T-cell (primary cell): ENCODE results near the gene GRIP2. TPM values are rescaled to one million over a fixed set of nuclear protein-coding genes. Genes with fewer than 3 reads are reported as not detected.

Experiments
- ATAC-seq, 4 experiments: fragments of 200-7000 bp in 3 of 4; fragments of 150-1000 bp in 1 of 4; cut with Tn5 transposase; replicated peaks in 1 of 4; 1 replicate in 3 of 4; 2 replicates in 1 of 4; pipeline ENCODE4 v1.10.0; 2021; ENCODE audit warnings: moderate library complexity in 3 of 4, mild to moderate bottlenecking in 2 of 4, moderate number of reproducible peaks in 1 of 4
- CTCF ChIA-PET, 2 donors: fragments of 300-600 bp; sonication (Branson Sonifier 250); formaldehyde crosslinking; loops; one replicate each; lab custom pipeline; 2022; ENCODE audit warnings: antibody characterized with exemption in 2 of 2; lab: Charles Lee
- POLR2A ChIA-PET, 2 donors: fragments of 300-600 bp; sonication (Branson Sonifier 250); formaldehyde crosslinking; loops; one replicate each; lab custom pipeline; 2022; ENCODE audit warnings: antibody characterized with exemption in 2 of 2; lab: Charles Lee
- DNase-seq, 35 experiments: peaks; one replicate each; pipeline versions ENCODE4 v3.0.0 to v3.0.0-alpha.2; 2013 to 2023
- H3K27ac ChIP-seq: one replicate; pipeline ENCODE4 v1.5.1; 2013; ENCODE audit warnings: low read length
- H3K27me3 ChIP-seq, 2 experiments: replicated peaks in 1 of 2; 1 replicate in 1 of 2; 2 replicates in 1 of 2; pipeline versions ENCODE4 v1.6.1 to v1.7.0; 2013; ENCODE audit warnings: low read length in 1 of 2, mixed read lengths in 1 of 2; ENCODE audit not compliant: control insufficient read depth in 2 of 2, insufficient read depth in 2 of 2; ENCODE audit errors: extremely low read depth in 1 of 2
- H3K36me3 ChIP-seq, 2 donors: 1 replicate in 1 of 2; 2 replicates in 1 of 2; pipeline versions ENCODE4 v1.6.1 to v1.7.0; 2013; ENCODE audit warnings: low read length in 1 of 2; ENCODE audit not compliant: control insufficient read depth in 2 of 2, insufficient read depth in 1 of 2; ENCODE audit errors: extremely low read depth in 1 of 2
- H3K4me1 ChIP-seq, 2 experiments: 1 replicate in 1 of 2; 2 replicates in 1 of 2; pipeline versions ENCODE4 v1.6.1 to v1.7.0; 2013; ENCODE audit warnings: low read length in 2 of 2, mixed read lengths in 1 of 2; ENCODE audit not compliant: insufficient read depth in 2 of 2, control insufficient read depth in 1 of 2; ENCODE audit errors: extremely low read depth in 1 of 2
- H3K4me3 ChIP-seq, 2 donors: 1 replicate in 1 of 2; 2 replicates in 1 of 2; pipeline versions ENCODE4 v1.5.1 to v1.7.0; 2013; ENCODE audit warnings: mild to moderate bottlenecking in 2 of 2, low read length in 1 of 2, moderate library complexity in 1 of 2; ENCODE audit not compliant: control insufficient read depth in 1 of 2; ENCODE audit errors: extremely low read depth in 1 of 2
- H3K9me3 ChIP-seq: 2 replicates; pipeline ENCODE4 v1.7.0; 2013
- H3K27ac Mint-ChIP-seq, 2 donors: one replicate each; pipeline ENCODE4 v1.8.0; 2020 to 2021; ENCODE audit warnings: mild to moderate bottlenecking in 2 of 2, mixed read lengths in 2 of 2
- H3K27me3 Mint-ChIP-seq, 2 donors: one replicate each; pipeline ENCODE4 v1.8.0; 2021 to 2022; ENCODE audit warnings: mixed read lengths in 2 of 2
- H3K36me3 Mint-ChIP-seq: one replicate; pipeline ENCODE4 v1.8.0; 2021; ENCODE audit warnings: mixed read lengths
- H3K4me1 Mint-ChIP-seq, 3 donors: one replicate each; pipeline ENCODE4 v1.8.0; 2020 to 2022; ENCODE audit warnings: mixed read lengths in 3 of 3, mild to moderate bottlenecking in 1 of 3
- H3K4me3 Mint-ChIP-seq, 3 donors: one replicate each; pipeline ENCODE4 v1.8.0; 2020 to 2022; ENCODE audit warnings: mild to moderate bottlenecking in 3 of 3, mixed read lengths in 3 of 3, moderate library complexity in 3 of 3
- H3K9me3 Mint-ChIP-seq, 3 donors: one replicate each; pipeline ENCODE4 v1.8.0; 2020 to 2022; ENCODE audit warnings: mixed read lengths in 3 of 3
- WGBS: methylation state at CpG from one replicate; pipeline ENCODE4 v1.1.5; 2013; ENCODE audit warnings: missing lambda C conversion rate; ENCODE audit not compliant: insufficient coverage; 5-methylcytosine and 5-hydroxymethylcytosine counted together
- total RNA-seq, 35 experiments: library from RNA in 6 of 35; stranded (reverse) in 6 of 35; fragments of 120-200 nt in 1 of 35; gene quantifications; one replicate each; pipeline versions ENCODE4 v1.2.1 to v1.2.4 and lab custom pipeline; 2013 to 2026

Gene GRIP2
- total RNA-seq, 5 donors from 2014 or later (not counting 1 experiment from before 2014, with no cell fraction given), result 0.20 TPM; not detected in 4

DNA sequence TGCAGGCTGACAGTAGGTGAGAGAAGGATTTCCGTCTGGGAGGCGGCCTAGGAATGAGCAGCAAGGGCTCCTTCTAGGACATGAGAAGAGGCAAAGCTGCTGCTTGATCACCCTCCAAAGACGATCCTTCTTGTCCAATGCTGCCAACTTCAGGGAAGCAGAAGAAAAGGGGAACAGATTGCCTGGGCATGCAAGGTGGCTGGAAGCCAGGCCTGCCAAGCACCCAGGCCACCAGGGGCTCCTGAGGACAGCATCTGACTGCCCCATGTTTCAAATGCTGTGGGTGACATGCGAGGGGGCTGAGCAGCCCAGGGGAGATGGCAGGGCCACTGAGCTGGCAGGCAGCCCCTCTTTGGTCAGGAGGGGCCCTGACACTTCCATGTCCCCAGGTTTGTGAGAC, 3.3 kb upstream of the GRIP2 start:
- DNase-seq, result no peak
- no peak overlapping the region for H3K27ac ChIP-seq
- no peak for ATAC-seq
- H3K9me3 ChIP-seq, result no peaks in the 10 kb centered on the region
- peaks cover 10 to 16% of the 10 kb centered on the region in 2 donors for H3K27me3 Mint-ChIP-seq
- no peaks in the 10 kb centered on the region for H3K36me3 Mint-ChIP-seq
- no peaks in the 10 kb centered on the region for H3K4me1 ChIP-seq
- POLR2A ChIA-PET, result no interaction called here
- H3K27ac Mint-ChIP-seq, result no peak overlapping the region
- CTCF ChIA-PET, result no interaction called here
- 69% methylated on average over 4 of the region's 4 CpGs for WGBS
- no peak overlapping the region for H3K4me3 Mint-ChIP-seq
- peaks cover 0 to 55% of the 10 kb centered on the region in 2 experiments for H3K27me3 ChIP-seq
- no peaks in the 10 kb centered on the region for H3K36me3 ChIP-seq
- no peaks in the 10 kb centered on the region for H3K4me1 Mint-ChIP-seq
- no peak overlapping the region for H3K4me3 ChIP-seq
- H3K9me3 Mint-ChIP-seq, result no peaks in the 10 kb centered on the region

DNA sequence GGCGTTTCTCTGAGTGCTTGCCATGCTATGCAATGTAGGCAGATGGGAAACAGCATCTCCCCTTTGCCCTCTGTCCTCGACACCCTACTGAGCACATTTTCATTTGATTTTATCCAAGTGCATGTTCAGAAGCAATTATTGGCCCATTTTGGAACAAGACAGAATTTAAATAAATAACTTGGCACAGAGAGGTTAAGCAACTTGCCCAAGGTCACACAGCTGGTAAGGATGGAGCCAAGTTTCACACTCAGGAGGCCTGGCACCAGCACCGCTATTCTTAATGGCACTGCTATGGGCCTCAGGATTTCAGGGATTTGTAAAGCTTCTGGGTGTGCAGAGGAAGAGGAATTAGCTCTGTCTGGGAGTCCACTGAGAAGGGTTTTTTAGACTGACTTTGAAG, 2.5 kb upstream of the GRIP2 start:
- H3K9me3 ChIP-seq, result no peaks in the 10 kb centered on the region
- no peak for ATAC-seq
- DNase-seq, result no peak
- ChIA-PET CTCF (interaction anchor here in 1 of 2 donors (0.7 kb wide), 1 partner anchor 463 kb away, joined by 3 read pairs; no protein-coding TSS in a partner anchor), POLR2A (no interaction called here)
- H3K36me3 ChIP-seq, result no peaks in the 10 kb centered on the region
- Mint-ChIP-seq H3K27me3 (peaks cover 8 to 13% of the 10 kb centered on the region in 2 donors), H3K9me3 (no peaks in the 10 kb centered on the region), H3K4me1 (no peaks in the 10 kb centered on the region), H3K36me3 (no peaks in the 10 kb centered on the region), H3K27ac (no peak overlapping the region), H3K4me3 (no peak overlapping the region)
- H3K27me3 ChIP-seq, result peaks cover 0 to 47% of the 10 kb centered on the region in 2 experiments
- no peak overlapping the region for H3K27ac ChIP-seq
- 60% methylated on average over 1 of the region's 3 CpGs for WGBS
- H3K4me3 ChIP-seq, result no peak overlapping the region
- no peaks in the 10 kb centered on the region for H3K4me1 ChIP-seq

DNA sequence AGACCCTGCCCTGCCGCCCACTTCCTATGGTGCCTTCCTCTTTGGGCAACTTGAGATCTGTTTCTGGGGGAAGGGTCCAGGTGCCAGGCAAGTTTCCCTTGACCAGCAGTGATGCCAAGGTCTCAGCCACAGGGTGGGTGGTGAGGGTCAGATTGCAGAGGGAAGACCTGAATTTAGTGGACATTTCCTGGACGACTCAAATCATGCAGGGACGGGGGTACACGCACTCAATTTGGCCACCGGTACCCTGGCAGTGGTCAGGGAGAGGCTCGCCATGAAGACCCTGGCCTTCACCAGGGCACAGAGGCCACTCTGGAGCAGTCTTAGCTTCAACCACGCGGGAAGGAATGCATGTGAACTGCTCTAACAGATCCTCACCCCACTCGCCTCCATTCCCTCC, 1.5 kb upstream of the GRIP2 start:
- ChIA-PET POLR2A (no interaction called here), CTCF (no interaction called here)
- H3K9me3 ChIP-seq, result no peaks in the 10 kb centered on the region
- H3K9me3 Mint-ChIP-seq, result no peaks in the 10 kb centered on the region
- peaks cover 3 to 11% of the 10 kb centered on the region in 2 donors for H3K27me3 Mint-ChIP-seq
- peaks cover 0 to 48% of the 10 kb centered on the region in 2 experiments for H3K27me3 ChIP-seq
- H3K4me3 Mint-ChIP-seq, result no peak overlapping the region
- no peaks in the 10 kb centered on the region for H3K36me3 ChIP-seq
- WGBS, result 72% methylated on average over 8 of the region's 9 CpGs
- no peak overlapping the region for H3K4me3 ChIP-seq
- no peaks in the 10 kb centered on the region for H3K4me1 ChIP-seq
- no peak overlapping the region for H3K27ac Mint-ChIP-seq
- DNase-seq (no peak), ATAC-seq (no peak)
- H3K27ac ChIP-seq, result no peak overlapping the region
- no peaks in the 10 kb centered on the region for H3K36me3 Mint-ChIP-seq
- no peaks in the 10 kb centered on the region for H3K4me1 Mint-ChIP-seq

DNA sequence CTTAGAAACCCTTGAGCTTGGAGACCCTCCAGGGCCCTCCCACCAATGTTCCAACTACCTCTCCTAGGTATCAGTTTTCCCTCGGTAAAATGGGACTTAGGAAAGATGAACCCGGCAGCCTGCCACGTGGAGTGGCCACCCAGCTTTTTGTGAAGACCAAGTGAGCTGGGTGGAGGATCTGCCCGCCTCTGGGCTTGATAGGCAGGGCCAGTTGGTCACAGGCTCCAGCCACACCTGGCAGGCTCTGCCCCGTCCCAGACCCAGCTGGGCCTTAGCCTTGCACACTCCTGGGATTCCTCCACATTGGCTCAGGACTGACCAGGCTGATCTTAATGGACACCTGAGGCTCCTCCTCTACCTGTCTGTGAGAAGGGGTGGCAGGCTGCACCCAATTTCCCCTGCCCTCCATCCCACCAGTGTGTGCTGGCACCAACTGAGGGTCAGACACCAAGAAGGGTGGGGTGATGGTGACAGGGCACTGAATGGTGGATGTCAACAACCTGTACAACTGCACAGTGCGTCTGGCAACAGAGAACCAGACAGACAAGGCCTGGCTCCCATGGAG, 761 bp upstream of the GRIP2 start:
- ChIA-PET CTCF (no interaction called here), POLR2A (no interaction called here)
- H3K27me3 ChIP-seq, result peaks cover 0 to 41% of the 10 kb centered on the region in 2 experiments
- peaks cover 3 to 11% of the 10 kb centered on the region in 2 donors for H3K27me3 Mint-ChIP-seq
- no peaks in the 10 kb centered on the region for H3K9me3 Mint-ChIP-seq
- no peaks in the 10 kb centered on the region for H3K36me3 Mint-ChIP-seq
- no peak overlapping the region for H3K27ac ChIP-seq
- WGBS, result 72% methylated on average over 5 of the region's 6 CpGs
- no peaks in the 10 kb centered on the region for H3K36me3 ChIP-seq
- no peaks in the 10 kb centered on the region for H3K9me3 ChIP-seq
- no peak for DNase-seq
- no peaks in the 10 kb centered on the region for H3K4me1 ChIP-seq
- H3K4me3 Mint-ChIP-seq, result no peak overlapping the region
- no peaks in the 10 kb centered on the region for H3K4me1 Mint-ChIP-seq
- H3K4me3 ChIP-seq, result no peak overlapping the region
- no peak overlapping the region for H3K27ac Mint-ChIP-seq
- ATAC-seq, result no peak

DNA sequence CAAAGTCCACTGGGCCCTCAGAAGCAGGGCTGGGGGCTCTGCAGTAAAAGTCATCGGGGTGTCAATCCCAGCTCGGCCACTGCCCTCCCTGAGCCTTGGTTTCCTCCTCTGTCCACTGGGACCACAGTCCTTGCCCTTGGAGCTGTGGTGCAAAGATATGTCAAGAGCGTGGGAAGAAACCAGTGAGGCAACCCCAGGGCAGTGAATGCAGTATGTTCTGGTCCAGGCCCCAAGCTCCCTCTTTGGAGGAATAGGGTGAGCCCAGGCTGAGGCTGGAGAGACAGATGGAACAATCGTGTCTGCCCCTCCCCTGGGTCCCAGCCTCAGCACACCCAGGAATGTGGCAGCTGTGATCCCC, 779 bp downstream of the GRIP2 start:
- Histone ChIP-seq H3K27me3 (peaks cover 0 to 38% of the 10 kb centered on the region in 2 experiments), H3K4me1 (no peaks in the 10 kb centered on the region), H3K4me3 (no peak overlapping the region), H3K36me3 (no peaks in the 10 kb centered on the region), H3K27ac (no peak overlapping the region), H3K9me3 (no peaks in the 10 kb centered on the region)
- Mint-ChIP-seq H3K27me3 (peaks cover 0 to 9% of the 10 kb centered on the region in 2 donors), H3K4me1 (no peaks in the 10 kb centered on the region), H3K4me3 (no peak overlapping the region), H3K36me3 (no peaks in the 10 kb centered on the region), H3K9me3 (no peaks in the 10 kb centered on the region), H3K27ac (no peak overlapping the region)
- 79% methylated on average over 3 of the region's 4 CpGs for WGBS
- DNase-seq, result no peak
- no peak for ATAC-seq
- POLR2A ChIA-PET, result no interaction called here
- CTCF ChIA-PET, result no interaction called here

DNA sequence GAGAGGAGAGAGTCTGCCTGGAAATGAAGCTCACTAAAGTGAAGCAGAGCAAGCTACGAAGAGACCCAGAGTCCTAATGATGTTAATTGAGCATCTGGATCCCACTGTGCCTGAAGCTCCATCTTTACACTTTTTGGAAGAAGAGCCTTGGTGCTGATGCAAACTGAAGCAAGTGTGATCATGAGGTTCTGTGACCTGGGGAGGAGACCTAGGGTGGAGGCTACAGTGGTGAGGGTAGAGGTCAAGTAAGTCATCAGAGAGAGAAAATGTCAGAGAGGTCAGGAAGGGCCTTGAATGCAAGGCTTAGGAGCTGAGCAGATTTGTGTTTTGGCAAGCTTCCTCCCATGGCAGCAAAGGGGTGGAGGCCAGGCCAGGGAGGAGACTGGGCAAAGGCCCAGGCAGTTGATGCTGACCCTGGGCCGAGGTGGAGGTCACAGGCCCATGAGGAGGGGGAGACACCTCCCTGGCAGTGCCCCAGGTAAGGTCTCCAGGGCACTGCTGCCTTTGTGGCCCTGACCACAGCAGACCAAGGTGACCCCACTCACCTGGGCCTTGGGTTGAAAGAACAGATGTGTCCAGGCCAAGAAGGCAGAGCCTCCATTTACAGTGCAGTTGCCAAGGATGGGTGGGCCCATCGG, 1.6 kb downstream of the GRIP2 start:
- Mint-ChIP-seq H3K4me1 (no peaks in the 10 kb centered on the region), H3K36me3 (no peaks in the 10 kb centered on the region), H3K4me3 (no peak overlapping the region), H3K9me3 (no peaks in the 10 kb centered on the region), H3K27ac (no peak overlapping the region), H3K27me3 (peaks cover 0 to 12% of the 10 kb centered on the region in 2 donors)
- ChIA-PET POLR2A (no interaction called here), CTCF (no interaction called here)
- 86% methylated on average over 2 of the region's 3 CpGs for WGBS
- Histone ChIP-seq H3K27me3 (peaks cover 0 to 36% of the 10 kb centered on the region in 2 experiments), H3K27ac (no peak overlapping the region), H3K4me1 (no peaks in the 10 kb centered on the region), H3K4me3 (no peak overlapping the region), H3K36me3 (no peaks in the 10 kb centered on the region), H3K9me3 (no peaks in the 10 kb centered on the region)
- DNase-seq, result no peak
- ATAC-seq, result no peak
